Activated CD4-positive, alpha-beta T cell treated with anti-CD3 and anti-CD28 coated beads, Interleukin-10, Interleukin-2, amounts not matched to agents 100 ng/mL and 50 ng/mL, durations not matched to agents 16 hours and 8 hours (primary cell): ENCODE data around the gene HIC1.

ENCODE experiments used
- DNase-seq: peaks from one replicate; pipeline ENCODE4 v3.0.0-alpha.2; 2020

The HIC1 gene

DNA sequence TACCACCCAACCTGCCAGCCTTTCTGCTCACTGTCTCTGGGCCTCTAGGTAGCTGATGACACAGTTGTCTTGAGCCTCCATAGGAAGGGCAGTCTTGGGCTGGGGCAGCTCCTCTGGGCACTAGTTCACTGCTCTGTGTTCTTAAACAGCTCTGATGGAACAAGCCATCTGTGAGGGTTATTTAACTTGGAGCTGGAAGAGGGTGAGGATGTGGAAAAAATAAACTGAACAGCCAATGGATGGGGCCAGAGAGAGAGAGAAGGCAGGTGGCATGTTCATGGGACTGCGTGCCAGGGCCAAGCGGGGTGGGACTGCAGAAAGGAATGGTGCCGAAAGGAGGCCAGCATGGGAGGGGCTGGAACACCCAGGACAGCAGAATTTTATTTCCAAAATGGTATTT, 52.6 kb downstream of the HIC1 start:
- no peak for DNase-seq

DNA sequence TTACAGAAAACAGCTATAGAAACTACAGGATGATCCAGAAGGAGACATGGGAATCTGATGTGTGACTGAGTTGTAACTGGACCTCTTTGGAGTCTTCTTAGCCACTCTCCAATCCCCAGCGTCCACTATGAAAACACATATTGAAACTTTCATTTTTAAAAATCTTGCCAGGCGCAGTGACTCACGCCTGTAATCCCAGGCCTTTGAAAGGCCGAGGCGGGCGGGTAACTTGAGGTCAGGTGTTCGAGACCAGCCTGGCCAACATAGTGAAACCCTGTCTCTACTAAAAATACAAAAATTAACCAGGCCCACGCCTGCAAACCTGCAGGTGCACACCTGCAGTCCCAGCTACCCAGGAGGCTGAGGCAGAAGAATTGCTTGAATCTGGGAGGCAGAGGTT, 53.3 kb downstream of the HIC1 start:
- no peak for DNase-seq

DNA sequence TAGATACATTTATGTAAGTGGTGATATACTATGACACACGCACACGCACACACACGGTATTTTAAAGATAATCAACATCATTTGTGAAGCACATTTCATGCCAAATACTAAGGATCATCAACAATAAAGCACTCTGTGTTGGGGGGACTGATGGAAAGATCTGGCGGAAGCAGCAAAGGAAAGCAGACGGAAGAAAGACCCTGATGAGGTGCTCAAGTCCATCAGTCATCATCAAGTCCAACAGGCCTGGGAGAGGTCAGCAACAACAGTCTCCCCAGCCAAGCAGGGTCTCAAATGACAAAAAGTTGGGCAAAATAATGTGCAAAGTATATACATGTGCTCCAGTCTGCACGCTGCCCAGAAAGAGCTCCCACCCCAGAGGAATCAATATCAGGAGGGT, 55.5 kb downstream of the HIC1 start:
- DNase-seq: no peak

DNA sequence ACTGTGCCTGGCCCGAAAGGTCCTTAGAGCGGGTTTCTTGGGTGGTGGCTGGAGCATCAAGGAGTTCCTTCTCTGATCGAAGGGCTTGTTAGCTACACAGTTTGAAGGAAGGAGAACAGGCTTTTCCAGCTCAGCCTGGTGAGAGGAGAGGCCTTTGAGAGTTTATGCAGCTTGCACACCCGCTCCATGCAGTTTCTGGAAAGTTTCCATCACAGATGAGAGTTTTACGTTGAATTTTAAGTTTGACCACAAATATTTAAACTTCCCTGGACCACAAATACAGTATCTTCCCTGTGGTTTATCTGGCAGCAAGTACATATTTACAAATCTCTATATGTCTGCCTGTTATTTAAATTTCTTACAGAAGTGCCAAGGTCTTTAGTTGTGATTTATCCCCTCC, 56.8 kb downstream of the HIC1 start:
- DNase-seq: no peak
